ENCODE results near the gene LEFTY1. TPM values are rescaled to one million over a fixed set of nuclear protein-coding genes. Genes with fewer than 3 reads are reported as not detected.

LEFTY1 gene
- total and polyA plus RNA-seq, 4 donors = 0.25 to 0.63 (median 0.45) TPM

Small RNA genes within 50 kb of the gene (microRNA-seq; reads per million reads assigned to microRNA genes)
- gene MIR6741 = 0 to 1.8 reads per million in 2 donors

Other genes with a start within 250 kb of the LEFTY1 start
- gene ENAH, start 236.0 kb downstream of the LEFTY1 start, total RNA-seq = 100 to 1,000 TPM; 148 to 415 TPM
- gene ENAH, start 236.0 kb downstream of the LEFTY1 start, polyA plus RNA-seq = 10 to 100 TPM; 47.3 to 82.1 TPM
- 100 to 1,000 TPM; 128 to 140 TPM for gene SRP9, start 111.3 kb downstream of the LEFTY1 start, total RNA-seq
- 100 to 1,000 TPM; 180 to 390 TPM for gene SRP9, start 111.3 kb downstream of the LEFTY1 start, polyA plus RNA-seq
- gene EPHX1, start 79.0 kb downstream of the LEFTY1 start, total RNA-seq = 100 to 1,000 TPM in 1 of 2 donors, 10 to 100 TPM in 1; 57.6 to 153 TPM
- 10 to 100 TPM; 20.0 to 66.3 TPM for gene EPHX1, start 79.0 kb downstream of the LEFTY1 start, polyA plus RNA-seq
- 100 to 1,000 TPM in 1 of 2 donors, 10 to 100 TPM in 1; 89.3 to 118 TPM for gene TMEM63A, start 6.8 kb downstream of the LEFTY1 start, total RNA-seq
- 10 to 100 TPM in 1 of 2 donors, 1 to 10 TPM in 1; 7.6 to 73.5 TPM for gene TMEM63A, start 6.8 kb downstream of the LEFTY1 start, polyA plus RNA-seq
- 10 to 100 TPM; 43.9 to 47.8 TPM for gene PYCR2, start 35.1 kb upstream of the LEFTY1 start, total RNA-seq
- gene PYCR2, start 35.1 kb upstream of the LEFTY1 start, polyA plus RNA-seq = 10 to 100 TPM; 27.0 to 63.6 TPM
- 1 to 10 TPM; 4.6 to 5.1 TPM for gene LEFTY2, start 52.1 kb upstream of the LEFTY1 start, total RNA-seq
- 1 to 10 TPM; 5.0 to 6.0 TPM for gene LEFTY2, start 52.1 kb upstream of the LEFTY1 start, polyA plus RNA-seq
- gene SDE2, start 110.2 kb upstream of the LEFTY1 start, total RNA-seq = 10 to 100 TPM; 15.7 to 18.3 TPM
- 1 to 10 TPM; 4.9 to 8.3 TPM for gene SDE2, start 110.2 kb upstream of the LEFTY1 start, polyA plus RNA-seq
- 100 to 1,000 TPM; 310 to 349 TPM for gene H3-3A, start 173.6 kb upstream of the LEFTY1 start, total RNA-seq
- gene H3-3A, start 173.6 kb upstream of the LEFTY1 start, polyA plus RNA-seq = 100 to 1,000 TPM; 464 to 699 TPM

Data from aorta (tissue), 4 donors.